NCI-H446 treated with DMSO at 0.1 percent for 48 hours (cell line): Measurements from ENCODE around the gene SUB1.
"Not testable (repeated sequence)": the region's sequence is repeated elsewhere in the genome, so short reads cannot be mapped to it uniquely, and the experiment has no call there.

Experiments used
- DNase-seq: peaks from one replicate; lab custom pipeline; 2025; lab: John Stamatoyannopoulos, UW

Gene SUB1

DNA sequence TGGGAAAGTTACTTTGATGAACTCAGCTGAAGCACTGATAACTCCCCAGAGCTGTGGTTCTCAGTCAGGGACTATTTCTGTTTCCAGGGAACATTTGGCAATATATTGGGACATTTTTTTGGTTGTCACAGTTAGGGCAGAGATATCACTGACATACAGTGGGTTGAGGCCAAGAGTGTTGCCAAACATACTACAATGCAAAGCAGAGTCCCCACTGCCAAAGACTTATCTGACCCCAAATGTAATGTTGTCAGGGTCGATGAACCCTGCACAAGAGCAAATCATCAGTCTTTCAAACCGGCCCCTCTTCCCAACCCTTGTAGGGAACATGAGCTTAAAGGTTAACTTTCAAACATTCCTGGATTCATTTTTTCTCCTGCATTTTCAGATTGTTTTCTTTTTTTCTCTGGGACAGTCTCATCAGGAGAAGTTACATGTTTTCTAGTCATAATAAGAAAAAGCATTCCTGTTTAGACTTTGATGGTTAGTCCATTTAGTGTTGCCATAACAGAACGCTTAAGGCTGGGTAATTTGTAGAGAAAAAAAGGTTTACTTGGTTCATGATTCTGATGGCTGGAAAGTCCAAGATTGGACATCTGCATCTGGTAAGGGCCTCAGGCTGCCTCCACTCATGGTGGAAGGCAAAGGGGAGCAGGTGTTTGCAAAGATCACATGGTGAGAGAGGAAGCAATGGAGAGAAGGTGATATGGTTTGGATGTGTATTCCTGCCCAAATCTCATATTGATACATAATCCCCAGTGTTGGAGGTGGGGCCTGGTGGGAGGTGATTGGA is 18.8 kb upstream of the SUB1 start:
- no peak for DNase-seq

DNA sequence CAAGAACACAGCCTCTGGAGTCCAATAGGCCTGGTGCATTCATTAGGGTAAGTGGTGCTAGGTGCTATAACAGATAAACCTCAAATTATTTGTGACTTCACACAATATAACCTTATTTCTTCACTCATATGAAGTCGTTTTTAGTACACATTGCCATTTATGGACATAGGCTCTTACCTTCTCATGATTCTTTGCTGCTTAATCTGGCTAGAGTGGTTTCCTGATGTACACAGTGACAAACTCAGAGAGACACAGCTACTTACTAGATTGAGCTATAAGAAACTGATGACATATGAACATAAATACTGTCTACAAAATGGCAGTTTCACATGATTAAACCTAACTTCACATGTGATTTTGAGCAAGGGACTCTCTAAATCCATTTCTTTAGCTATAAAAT is 14.2 kb upstream of the SUB1 start:
- no peak for DNase-seq

DNA sequence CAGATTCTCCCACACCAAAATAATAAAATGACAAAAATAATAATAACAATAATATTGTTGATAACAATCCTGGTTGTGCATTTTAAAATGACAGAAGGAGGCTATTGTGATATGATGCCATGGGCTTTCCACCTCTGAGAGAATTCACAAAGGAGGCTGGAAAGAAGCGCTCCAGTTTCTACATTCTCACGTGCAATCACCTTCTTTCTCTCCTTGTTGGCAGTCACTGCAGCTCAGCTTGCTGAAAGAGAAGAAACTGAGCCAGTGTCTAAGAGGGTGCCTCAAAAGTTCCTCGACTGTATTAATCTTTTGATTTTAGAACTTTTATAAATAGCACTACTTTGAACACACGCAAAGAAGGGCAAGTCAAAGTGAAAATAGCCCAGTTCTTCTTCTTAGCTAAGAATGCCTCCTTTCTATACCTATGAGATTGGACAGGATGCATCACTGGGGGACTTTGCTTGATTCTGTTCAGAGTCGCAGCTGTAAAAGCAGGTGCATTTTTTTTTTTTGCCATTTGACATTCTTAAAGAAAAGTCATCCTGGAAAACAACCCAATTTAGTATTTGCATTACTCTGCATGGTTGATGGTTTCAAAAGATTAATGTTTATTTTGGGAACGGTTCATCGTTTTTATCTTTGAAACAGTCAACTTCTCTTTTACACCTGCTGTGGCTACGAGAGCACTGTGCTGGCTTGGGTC is 12.4 kb upstream of the SUB1 start:
- no peak for DNase-seq

DNA sequence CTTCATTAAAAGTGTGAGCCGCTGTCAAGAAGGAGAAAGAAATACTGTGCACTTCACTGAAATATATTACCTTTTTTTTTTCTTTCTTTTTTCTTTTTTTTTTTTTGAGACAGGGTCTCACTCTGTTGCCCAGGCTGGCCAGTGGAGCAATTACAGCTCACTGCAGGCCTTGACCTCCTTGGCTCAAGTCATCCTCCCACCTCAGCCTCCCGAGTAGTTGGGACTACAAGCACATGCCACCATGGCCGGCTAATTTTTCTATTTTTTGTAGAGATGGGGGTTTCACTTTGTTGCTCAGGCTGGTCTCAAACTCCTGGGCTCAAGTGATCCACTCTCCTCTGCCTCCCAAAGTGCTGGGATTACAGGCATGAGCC is 11.9 kb upstream of the SUB1 start:
- DNase-seq = not testable (repeated sequence)

DNA sequence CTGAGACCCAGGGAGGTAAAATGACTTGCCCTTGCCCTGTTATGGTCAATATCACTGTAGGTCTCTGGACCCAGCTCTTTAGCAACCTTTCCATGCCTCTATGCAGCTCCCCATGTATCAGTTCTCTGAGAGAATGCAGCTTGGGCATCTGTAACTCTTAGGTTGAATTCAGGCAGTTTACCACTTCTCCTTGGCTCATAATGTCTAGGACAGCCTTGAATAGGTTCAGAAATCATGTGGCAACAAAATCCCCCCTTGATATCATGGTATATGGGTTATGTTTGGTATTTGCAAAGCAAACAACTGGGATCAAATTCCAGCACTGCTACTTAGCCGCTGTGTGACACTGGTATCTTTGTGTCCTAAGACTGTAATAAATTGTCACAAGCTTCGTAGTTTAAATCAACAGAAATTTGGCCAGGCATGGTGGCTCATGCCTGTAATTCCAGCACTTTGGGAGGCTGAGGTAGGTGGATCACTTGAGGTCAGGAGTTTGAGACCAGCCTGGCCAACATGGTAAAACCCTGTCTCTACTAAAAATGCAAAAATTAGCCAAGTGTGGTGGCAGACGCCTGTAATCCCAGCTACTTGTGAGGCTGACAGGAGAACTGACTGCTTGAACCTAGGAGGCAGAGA is 10.7 kb upstream of the SUB1 start:
- no peak for DNase-seq

DNA sequence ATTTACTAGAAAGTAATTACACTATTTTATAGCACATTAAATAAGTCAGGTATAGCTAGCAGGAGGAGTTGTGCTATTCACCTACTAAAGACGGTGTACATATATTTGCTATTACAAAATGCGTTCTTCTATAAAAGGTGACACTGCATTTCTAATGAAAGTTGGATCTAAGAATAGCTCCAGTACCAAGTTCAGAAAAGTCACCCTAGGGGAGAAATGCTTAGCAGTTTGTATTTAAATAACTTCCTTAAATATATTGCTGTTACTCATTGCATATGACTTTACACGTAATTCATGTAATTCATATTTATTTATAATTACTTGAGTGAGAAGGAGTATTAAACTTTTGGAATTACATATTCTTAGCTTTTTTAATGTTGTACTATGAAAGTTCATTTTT is 7.0 kb upstream of the SUB1 start:
- DNase-seq = no peak

DNA sequence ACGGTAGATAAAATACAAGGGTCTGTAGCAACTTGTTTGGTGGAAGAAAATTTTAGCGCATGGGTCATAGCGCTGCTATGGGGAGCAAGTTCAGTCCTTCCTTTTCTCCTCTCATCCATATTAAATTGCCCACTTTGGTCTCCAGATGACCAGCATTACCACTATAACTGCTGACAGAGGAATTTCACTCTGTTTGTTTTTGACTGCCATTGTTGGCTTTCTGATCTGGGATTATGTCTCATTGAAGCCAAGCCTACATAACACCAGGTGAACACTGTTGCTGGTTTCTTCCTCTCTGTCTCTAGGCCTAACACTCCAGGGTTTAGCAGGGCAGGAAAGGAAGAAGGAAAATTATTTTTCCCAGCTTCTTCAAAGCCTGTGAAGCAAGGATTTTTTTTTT is 6.6 kb upstream of the SUB1 start:
- DNase-seq = no peak

DNA sequence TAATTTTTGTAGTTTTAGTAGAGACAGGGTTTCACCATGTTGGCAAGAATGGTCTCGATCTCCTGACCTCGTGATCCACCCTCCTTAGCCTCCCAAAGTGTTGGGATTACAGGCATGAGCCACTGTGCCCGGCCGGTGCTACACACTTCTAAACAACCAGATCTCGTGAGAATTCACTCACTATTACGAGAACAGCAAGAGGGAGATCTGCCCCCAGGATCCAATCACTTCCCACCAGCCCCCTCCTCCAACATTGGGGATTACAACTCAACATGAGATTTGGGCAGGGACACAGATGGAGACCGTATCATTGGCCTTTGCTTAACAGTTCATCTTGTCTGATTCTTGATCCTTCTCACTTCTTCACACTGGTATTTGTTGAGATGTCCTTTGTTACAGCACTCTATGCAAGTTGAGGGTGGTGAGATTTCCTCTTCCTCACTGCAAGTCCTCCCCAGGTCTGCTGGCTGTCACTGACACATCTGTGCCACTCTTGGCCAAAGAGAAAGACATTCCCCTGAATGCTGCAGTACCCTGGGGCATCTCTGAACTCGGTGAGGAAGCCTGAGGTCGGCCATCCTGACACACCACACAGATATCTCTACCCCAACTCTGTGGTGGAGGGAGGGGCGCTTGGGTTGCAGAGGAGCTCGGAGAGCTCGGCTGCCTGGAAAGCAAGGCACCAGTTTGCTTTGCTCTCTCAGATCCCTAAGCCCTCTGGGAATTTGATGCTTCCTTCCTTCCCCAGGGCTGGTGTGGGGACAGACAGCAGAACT is 4.2 kb upstream of the SUB1 start:
- no peak for DNase-seq

DNA sequence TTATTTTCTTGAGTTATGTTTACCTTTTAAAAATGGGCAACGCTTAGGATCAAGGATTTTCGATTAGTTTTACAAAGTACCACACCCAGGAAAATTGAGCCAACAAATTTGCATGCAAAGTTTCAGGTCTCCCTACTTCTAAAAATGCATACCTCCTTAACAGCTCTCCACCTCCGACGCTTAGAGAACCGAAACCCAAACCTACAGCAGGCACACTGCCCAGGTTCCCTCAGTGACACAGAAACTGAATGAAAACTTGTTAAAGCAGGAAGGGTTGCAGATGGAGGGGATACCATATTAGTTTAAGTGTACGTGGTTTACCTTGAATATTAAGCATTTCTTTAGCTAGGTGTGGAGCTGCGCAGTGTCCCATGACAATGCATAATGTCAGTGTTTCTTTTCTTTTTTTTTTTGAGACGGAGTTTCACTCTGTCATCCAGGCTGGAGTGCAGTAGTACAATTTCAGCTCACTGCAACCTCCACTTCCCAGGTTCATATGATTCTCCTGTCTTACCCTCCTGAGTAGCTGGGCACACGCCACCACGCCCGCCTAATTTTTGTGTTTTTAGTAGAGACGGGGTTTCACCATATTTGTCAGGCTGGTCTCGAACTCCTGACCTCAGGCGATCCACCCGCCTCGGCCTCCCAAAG is 1.6 kb upstream of the SUB1 start:
- DNase-seq = no peak

DNA sequence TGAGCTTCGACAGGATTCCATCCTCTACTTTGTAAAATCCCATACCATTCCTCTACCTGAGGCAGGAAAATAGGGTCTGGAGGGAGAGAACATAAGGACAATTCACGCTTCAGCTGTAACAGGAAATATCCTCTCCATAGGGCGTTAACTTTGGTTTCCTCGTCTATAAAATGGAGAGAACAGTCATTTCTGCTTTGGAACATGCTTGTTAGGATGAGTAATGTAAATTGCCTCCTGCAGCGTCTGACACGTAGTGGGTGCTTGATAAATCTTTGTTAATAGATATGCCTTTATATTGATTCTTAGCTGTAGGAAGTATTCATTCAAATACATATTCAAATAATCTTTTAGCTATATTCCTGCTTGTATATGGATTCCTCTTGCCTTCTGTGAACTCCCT is 711 bp upstream of the SUB1 start:
- no peak for DNase-seq

DNA sequence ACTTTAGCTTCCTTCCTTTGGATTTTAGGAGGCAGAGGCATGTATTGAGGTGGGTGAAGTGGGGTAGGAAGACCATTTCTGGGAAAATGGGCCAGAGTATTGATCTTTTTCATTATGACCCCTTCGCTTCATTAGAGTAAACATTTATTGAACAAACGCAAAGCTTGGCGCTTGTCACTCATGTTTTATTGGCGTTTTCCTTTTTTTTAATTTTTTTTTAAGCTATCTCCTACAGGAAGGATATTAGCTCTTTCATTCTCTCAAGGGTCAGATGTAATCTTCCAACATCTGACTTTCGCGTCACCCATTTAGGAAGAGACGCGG is 273 bp upstream of the SUB1 start:
- DNase-seq = no peak

DNA sequence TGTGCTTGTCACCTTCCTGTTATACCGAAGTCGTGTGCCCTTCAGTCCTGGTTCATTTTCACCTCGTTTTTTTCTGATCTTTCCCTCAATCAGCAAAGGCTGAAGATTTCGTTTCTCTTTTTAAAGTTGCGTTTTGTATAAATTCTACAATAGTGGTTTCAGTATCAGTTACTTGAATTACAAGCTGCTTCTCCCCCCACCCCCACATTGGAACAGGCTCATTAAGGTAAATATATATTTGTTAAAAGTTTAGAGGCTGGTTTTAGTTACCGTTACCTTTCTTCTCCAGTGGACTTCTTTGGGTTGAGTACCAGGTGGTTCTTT is 881 bp downstream of the SUB1 start:
- DNase-seq = no peak

DNA sequence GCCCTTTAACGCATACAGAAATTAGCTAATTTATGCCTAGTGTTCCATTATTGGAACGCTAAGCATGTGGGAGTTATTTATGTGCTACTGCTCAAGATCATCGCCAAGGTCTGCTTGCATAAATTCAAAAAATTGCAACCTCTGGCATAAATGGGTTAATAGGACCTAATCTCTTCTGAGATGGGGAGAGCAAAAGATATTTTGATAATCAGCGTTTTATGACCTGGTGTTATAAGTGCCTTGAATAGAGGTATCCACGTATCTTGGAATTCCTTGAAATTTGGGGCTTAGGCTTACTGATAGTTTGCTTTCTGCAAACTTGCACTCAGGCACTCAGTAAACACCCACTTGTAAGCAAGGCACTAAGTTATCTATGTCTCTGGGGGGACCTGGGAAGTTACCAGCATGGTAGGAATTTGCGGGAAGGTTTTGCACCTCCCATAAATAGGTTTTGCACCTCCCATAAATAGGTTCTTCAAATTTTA is 1.8 kb downstream of the SUB1 start:
- DNase-seq = no peak

DNA sequence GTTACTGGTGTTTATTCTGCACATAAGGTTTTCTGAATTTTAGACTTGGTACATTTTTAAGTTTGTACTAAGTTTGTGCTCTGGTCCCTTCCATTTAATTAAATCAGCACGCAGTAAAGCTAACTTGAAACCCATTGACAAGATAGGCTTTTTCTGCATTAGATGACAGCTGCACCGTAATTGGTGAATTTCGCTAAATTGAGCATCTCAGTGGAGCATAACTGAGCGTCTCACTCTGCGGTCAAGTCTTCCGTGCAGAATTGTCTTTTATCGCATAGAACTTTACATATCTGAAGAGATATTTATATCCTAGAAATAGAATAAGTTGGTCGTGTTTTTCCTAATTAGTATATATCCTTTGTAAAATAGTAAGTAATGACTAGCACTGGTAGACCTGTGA is 4.1 kb downstream of the SUB1 start:
- no peak for DNase-seq

DNA sequence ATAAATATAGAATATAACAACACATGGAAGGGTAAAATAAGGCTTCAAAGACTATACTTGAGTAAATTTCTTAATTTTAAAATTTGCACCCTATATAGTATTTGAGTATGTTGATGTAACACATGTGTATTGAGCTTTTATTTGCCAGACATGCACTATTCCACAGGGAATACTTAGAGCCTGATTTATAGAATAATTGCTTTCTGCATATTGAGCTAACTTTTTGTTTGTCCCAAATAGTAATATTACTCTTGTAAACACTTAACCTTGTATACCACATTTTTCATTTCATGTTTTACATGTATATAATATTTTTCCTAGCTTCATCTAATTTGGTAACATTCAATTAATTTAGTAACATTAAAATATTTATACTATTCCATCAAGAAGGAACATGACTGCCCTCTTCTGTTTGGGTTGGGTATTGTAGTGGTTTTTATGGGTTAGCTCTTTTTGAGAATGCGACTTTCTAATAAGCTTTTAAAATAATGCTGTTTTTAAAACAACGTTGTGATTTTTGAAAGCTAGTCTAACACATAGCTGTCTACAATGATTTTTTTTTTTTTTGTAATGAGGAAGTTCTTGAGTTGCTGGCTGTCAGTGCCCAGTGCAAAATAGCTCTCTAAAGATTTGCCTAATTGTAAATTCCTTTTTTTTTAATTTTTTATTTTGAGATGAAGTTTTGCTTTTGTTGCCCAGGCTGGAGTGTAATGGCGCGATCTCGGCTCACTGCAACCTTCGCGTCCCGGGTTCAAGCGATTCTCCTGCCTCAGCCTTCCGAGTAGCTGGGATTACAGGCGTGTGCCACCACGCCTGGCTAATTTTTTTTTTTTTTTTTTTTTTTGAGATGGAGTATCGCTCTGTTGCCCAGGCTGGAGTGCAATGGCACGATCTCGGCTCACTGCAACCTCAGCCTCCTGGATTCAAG is 4.8 kb downstream of the SUB1 start:
- peak; percentile 76 for DNase-seq

DNA sequence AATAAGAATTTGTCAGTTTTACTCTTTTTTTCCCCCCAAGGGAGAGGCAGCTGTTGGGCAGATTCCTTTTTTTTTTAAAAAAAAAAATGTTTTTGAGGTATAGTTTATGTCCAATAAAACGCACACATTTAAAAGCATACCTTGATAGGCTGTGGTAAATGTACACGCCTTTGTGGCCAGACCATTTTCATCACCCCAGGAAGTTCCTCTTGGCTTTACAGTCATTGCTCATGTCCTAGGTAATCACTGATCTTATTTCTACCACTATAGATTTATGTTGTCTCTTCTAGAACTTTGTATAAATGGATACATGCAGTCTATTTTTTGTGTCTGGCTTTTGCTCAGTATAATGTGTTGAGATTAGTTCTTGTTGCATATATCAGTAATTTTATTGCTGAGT is 9.8 kb downstream of the SUB1 start:
- no peak for DNase-seq

DNA sequence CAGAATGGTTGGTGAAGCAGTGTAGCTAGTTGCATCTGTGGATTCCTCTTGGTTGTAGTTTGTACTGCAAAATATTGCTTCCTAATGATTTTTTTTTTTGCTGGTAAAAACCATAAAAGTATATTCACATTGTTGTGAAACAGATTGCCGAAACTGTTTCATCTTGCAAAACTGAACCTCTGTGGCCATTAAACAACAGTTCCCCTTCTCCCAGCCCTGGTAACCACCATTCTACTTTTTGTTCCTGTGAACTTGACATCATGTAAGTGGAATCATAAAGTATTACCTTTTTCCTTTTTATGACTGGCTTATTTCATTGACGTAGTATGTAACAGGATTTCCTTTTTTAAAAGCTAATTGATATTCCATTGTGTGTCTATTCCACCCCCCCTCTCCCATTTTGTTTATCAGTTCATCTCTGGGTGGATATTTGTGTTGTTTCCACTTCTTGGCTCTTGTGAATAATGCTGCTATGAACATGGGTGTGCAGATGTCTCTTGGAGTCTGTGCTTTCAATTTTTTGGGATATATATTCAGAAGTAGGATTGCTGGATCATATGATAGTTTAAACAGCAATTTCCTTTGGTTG is 11.8 kb downstream of the SUB1 start:
- DNase-seq = no peak

DNA sequence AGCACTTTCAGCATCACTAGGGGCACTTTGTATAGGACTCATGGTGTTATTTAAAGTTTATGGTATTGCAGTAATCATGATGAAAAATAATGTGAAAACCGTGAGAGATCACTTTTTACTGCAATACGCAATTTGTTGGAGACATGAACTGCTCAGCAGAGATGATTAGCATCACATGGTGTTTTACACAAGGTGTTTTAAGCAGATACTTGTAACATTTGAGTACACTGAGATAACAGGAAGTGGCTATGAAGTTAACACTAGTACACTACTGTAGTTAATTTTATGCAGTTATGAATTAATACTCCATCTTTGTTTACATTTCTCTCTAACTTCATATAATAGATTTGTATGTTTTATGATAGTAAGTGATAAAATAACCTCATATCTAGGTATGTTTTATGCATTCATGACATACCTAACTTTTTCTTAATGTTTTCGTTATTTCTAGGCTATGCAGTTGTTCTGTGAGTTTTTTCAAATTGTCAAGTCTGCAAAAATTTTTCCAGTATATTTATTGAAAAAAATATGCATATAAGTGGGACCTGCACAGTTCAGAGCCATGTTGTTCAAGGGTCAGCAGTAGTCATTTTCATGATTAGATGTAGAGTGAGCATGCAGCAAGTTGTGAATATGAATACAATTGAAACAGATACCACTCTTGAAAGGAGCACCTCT is 13.0 kb downstream of the SUB1 start:
- no peak for DNase-seq

DNA sequence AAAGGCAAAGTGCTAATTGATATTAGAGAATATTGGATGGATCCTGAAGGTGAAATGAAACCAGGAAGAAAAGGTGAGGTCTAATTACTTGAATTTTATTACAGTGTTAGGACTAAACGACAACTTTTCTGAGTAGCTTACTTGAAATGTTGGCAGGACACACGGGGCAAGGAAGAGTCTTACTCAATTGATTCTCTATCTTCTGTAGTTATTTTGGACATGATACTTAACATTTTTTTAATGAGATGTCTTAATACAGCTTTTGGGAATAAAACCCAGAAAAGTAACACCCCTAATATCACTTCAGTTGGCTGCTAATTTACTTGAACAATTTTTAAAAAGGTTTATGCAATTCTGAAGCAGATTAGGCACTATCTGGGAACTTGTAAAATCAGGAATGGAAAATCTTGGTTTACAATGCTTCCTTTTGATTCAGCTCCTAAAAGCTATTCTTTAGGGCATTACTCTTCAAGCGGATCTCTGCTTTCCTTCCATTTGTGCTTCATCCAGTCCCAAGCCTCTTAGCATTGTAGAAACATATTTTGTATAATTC is 13.7 kb downstream of the SUB1 start:
- no peak for DNase-seq
